Activated CD4-positive, alpha-beta T cell treated with anti-CD3 and anti-CD28 coated beads for 1 hour (primary cell): Measurements from ENCODE around the gene EFEMP1.

Experiments used
- DNase-seq: peaks from one replicate; pipeline ENCODE4 v3.0.0-alpha.2; 2020

The EFEMP1 gene

GRCh38 chr2:55931281-55931680 is 7.7 kb upstream of the EFEMP1 start:
- no peak for DNase-seq

DNA sequence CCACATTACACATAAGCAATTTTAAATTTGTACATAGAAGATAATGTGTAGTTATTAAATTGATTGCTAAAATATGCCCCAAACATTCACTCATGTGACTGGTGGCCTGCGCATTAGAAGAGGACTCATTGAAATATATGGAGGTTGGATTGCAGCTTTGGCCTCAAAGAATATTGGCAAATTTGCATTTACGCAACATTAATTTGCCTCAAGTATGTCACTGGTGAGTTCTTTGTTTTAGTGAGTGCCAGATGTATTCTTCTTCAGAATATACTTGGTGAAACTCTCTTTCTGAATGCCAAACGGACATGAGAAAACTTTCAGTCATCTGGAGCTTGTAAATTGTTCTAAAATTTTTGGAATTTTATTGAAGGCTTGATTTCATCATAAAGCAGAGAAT is 5.9 kb upstream of the EFEMP1 start:
- DNase-seq, result no peak

- no peak for DNase-seq
Observed at GRCh38 chr2:55926974-55927373, 3.4 kb upstream of the EFEMP1 start.

DNA sequence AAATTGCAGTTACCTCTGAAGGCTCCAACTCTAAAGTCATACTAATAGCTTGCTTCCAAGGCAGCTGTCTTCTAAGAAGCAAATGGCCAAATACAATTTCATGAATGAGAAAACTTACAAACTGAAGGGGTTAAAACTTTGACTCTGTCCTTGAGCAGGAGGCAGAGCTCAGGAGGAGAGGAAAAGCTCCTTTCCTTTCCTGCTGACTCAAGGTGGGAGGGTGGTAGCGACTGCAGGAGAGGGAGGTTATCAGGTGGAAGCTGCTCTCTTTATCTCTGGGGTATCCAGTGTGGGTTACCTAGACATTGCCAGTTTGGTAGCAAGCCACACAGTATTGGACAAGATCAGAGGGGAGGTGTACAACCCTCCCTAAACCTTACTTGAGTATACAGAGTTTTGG is 2.7 kb upstream of the EFEMP1 start:
- no peak for DNase-seq

DNA sequence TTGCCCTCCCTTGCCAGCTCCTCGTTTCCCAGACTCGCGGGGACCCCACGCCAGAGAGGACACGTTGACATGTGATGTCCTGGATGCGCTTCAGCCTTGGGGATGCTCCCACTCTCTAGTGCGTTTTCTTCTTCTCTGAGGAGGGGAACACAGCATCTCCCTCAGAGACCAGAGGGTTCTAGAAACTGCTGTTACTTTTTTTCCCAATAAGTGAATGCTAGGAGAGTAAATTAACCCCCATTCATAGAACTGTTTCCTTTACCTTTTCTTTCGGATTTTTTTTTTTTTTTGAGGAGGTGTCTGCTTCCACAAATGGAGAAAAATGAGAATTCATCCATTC is 370 bp upstream of the EFEMP1 start:
- DNase-seq, result no peak

GRCh38 chr2:55922291-55922907 is 1.2 kb downstream of the EFEMP1 start:
- DNase-seq, result no peak

GRCh38 chr2:55919574-55919973 is 4.0 kb downstream of the EFEMP1 start:
- no peak for DNase-seq

DNA sequence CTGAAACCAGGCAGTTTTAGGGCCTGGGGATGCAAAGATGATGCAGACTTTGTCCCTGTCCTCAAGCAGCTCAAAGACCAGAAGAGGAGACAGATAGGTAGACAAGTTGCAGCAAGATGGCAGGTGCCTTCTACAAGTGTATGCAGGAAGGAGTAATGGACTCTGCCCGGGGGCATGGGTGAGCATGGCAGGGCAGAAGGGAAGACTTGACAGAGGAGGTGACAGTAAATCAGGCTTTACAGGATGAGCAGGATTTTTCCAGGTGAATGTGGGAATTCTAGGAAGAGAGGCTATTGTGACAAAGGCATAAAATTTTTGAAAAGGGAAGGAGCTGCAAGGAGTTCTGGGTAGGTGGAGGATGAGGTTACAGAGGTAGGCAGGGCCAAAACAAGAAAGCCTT is 4.7 kb downstream of the EFEMP1 start:
- no peak for DNase-seq

GRCh38 chr2:55917713-55918390 is 5.7 kb downstream of the EFEMP1 start:
- no peak for DNase-seq

DNA sequence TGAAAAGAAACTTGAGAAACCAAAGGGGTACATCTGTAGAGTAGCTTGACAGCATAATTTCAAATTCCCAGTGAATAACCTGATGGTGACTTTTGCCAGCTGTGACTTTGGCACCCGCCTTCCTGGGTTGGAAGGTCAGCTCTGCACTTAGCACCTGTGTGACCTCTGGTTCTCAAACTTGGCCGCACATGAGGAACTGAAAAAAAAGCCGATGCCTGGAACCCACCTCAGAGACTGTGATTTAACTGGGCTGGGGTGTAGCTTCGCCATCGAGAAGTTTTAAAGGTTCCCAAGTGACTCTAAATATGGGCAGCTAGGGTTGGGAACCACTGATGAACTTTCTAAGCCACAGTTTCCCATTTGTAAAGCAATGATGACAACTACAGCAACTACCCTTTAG is 6.5 kb downstream of the EFEMP1 start:
- no peak for DNase-seq

GRCh38 chr2:55916473-55917049 is 7.0 kb downstream of the EFEMP1 start:
- no peak for DNase-seq

GRCh38 chr2:55914786-55915185 is 8.8 kb downstream of the EFEMP1 start:
- no peak for DNase-seq

DNA sequence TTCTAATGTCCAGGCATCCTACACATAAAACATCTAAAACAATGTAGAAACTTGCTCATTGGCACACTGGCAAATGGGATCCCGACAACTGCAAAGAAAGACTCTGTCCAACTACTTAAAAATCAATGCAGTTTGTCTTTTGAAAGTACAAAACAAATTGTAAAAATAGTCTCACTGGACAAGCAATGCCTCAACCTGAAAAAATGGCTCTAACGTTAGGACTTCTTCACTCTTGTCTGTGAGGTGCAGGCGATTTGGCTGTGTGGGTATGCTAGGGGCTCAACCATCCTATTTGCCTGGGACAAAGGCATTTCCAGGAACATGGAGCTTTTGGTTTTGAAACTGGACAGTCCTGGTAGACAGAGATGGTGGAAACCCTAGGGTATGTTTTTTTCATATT is 10.7 kb downstream of the EFEMP1 start:
- no peak for DNase-seq

DNA sequence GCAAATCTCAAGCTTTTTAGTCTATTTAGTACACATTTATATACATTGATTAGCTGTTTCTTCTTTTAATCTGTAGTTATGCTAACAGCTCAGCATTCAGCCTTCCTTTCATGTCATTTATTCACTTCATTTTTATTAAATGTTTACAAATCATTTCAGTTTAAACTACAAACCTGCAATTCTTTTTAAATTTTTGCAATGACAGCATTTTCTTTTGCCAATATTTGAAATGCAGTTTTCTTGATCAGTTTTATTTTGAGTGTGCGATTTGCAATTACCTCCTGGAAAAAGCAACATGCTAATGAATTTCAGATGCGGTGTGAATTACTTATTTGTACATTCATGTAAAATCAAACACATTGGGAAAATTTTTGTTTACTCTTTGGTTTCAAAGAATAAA is 13.5 kb downstream of the EFEMP1 start:
- no peak for DNase-seq

GRCh38 chr2:55907686-55908085 is 15.9 kb downstream of the EFEMP1 start:
- DNase-seq, result no peak

GRCh38 chr2:55906993-55907392 is 16.6 kb downstream of the EFEMP1 start:
- DNase-seq, result no peak

GRCh38 chr2:55903727-55904126 is 19.9 kb downstream of the EFEMP1 start:
- DNase-seq, result no peak

GRCh38 chr2:55902971-55903370 is 20.6 kb downstream of the EFEMP1 start:
- no peak for DNase-seq

GRCh38 chr2:55902429-55902828 is 21.2 kb downstream of the EFEMP1 start:
- DNase-seq, result no peak

DNA sequence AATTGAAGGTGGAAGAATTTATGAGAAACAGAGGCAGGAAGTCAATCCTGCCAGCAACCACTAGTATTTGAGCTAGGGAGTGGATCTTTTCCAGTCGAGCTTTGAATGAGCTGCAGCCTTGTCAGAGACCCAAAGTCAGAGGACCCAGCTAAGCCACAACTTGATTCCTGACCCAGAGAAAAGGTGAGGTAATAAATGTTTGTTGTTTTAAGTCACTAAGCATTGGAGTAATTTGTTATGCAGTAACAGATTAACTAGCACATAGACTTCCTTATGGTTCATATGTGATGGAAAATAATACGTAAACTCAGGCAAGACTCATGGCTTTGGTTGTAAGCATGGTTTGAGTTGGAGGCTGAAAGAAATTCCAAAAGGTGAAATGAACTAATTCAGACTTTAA is 21.6 kb downstream of the EFEMP1 start:
- DNase-seq, result no peak

GRCh38 chr2:55901322-55901721 is 22.3 kb downstream of the EFEMP1 start:
- no peak for DNase-seq

DNA sequence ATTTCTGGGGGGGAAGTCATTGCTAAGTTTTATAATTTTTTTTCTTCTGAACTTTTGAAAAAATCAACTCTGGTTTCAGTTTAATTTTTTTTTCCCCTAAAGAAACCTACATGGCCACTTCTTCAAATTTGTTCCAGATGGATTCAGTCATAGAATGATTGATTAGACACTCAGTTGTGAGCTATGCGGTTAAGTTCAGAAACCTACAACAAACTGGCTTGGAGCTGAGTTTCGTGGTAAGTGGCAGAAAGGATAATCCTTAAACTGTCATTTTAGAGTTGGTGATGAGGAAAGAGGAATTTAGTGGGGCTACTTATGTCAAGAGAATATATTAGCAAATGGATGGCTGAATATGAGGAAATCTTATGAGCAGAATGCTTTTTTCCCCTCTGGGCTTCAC is 23.7 kb downstream of the EFEMP1 start:
- DNase-seq, result no peak

DNA sequence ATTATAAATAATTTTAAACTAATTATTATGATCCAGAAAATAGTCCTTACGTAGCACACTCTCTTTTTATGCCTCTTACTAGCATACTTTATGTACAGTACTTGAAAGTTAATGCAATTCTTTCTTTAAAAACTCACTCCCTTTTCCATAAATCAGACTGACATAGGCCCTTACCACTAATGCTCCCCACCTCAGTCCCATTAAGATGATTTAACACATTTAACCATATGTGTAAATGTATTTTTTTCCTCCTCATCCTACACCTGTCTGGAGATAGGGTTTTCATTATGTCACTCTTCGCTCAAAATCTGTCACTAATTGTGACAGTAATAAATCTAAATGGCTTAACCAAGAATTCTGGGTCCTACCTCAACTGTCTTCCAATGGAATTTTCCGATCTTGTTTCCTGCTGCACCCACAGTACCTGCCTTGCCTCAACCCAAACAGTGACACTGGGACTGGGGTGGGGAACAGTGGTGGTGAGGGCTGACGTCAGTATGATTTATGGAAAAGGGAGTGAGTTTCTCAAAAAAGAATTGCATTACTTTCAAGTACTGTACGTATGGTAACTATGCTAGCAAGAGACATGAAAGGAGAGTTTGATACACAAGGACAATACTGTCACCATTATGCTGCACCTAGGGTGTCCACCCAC is 25.1 kb downstream of the EFEMP1 start:
- DNase-seq, result no peak

GRCh38 chr2:55896633-55897032 is 26.9 kb downstream of the EFEMP1 start:
- no peak for DNase-seq
